GM08714 (cell line): ENCODE results near the gene PIH1D1.
A peak's percentile ranks its signal among the peaks of the same experiment; 100 is the strongest.

Experiments
- H3K4me3 ChIP-seq: fragments of 200-500 bp; sonication (Bioruptor generic); 2 replicates; pipeline ENCODE4 v1.5.1; 2014; ENCODE audit warnings: mild to moderate bottlenecking, low read length, inconsistent platforms
- ZNF274 ChIP-seq: IDR thresholded peaks from 2 replicates; pipeline ENCODE4 v1.6.1; 2012; ENCODE audit warnings: mild to moderate bottlenecking, low read depth, low read length

PIH1D1 gene

GRCh38 chr19:49451430-49452181 lies at the start of gene PIH1D1:
Gene PIH1D1 (minus strand): TSS chr19:49451814. CDS start chr19:49451574, 240 bp downstream.
- no peak for TF ChIP-seq ZNF274

GRCh38 chr19:49499030-49499670 lies 47.5 kb upstream of the PIH1D1 start:
- peak overlapping the region; percentile 21; the same call in 1 of the 2 replicates for H3K4me3 ChIP-seq
- no peak for TF ChIP-seq ZNF274

More at GRCh38 chr19:49451430-49452181, at the start of gene PIH1D1:
- H3K4me3 ChIP-seq, result peak within 1 kb of the TSS; percentile 90

- peak overlapping the region; percentile 21; the same call in 1 of the 2 replicates for H3K4me3 ChIP-seq
- no peak for TF ChIP-seq ZNF274
Observed at GRCh38 chr19:49498475-49498874, 46.9 kb upstream of the PIH1D1 start.

GRCh38 chr19:49497789-49498103 lies 46.1 kb upstream of the PIH1D1 start:
- TF ChIP-seq ZNF274, result no peak
- H3K4me3 ChIP-seq, result peak overlapping the region; percentile 98

- no peak for TF ChIP-seq ZNF274
Observed at GRCh38 chr19:49497047-49497788, 45.6 kb upstream of the PIH1D1 start.

GRCh38 chr19:49496574-49497008 lies 45.0 kb upstream of the PIH1D1 start:
- no peak for TF ChIP-seq ZNF274
- H3K4me3 ChIP-seq, result peak overlapping the region; percentile 98

More at GRCh38 chr19:49497047-49497788, 45.6 kb upstream of the PIH1D1 start:
- peak overlapping the region; percentile 98 for H3K4me3 ChIP-seq

GRCh38 chr19:49492573-49493405 lies 41.2 kb upstream of the PIH1D1 start:
- H3K4me3 ChIP-seq, result no peak overlapping the region
- TF ChIP-seq ZNF274, result no peak

GRCh38 chr19:49491804-49492572 lies 40.4 kb upstream of the PIH1D1 start:
- no peak overlapping the region for H3K4me3 ChIP-seq
- TF ChIP-seq ZNF274, result no peak

GRCh38 chr19:49491030-49491803 lies 39.6 kb upstream of the PIH1D1 start:
- TF ChIP-seq ZNF274, result no peak
- no peak overlapping the region for H3K4me3 ChIP-seq

- no peak for TF ChIP-seq ZNF274
- H3K4me3 ChIP-seq, result no peak overlapping the region
Observed at GRCh38 chr19:49490287-49491029, 38.8 kb upstream of the PIH1D1 start.

- TF ChIP-seq ZNF274, result no peak
- H3K4me3 ChIP-seq, result peak overlapping the region; percentile 96
Observed at GRCh38 chr19:49489601-49490167, 38.1 kb upstream of the PIH1D1 start.
